Uterus (tissue), 4 donors: ENCODE data around the gene RAB3B. TPM values are rescaled to one million over a fixed set of nuclear protein-coding genes. Genes with fewer than 3 reads are reported as not detected.

Experiments
- DNase-seq, 2 donors: peaks; one replicate each; pipeline ENCODE4 v3.0.0-alpha.2; 2019 to 2020
- H3K27ac ChIP-seq, 2 donors: fragments of 200-600 bp; sonication (generic); 1 replicate in 1 of 2; 2 replicates in 1 of 2; pipeline ENCODE4 v1.5.1; 2016 to 2018
- H3K27me3 ChIP-seq, 2 donors: fragments of 200-600 bp; sonication (generic); one replicate each; pipeline ENCODE4 v1.5.1; 2018 to 2019; ENCODE audit warnings: control low read depth in 1 of 2
- H3K36me3 ChIP-seq, 2 donors: fragments of 200-600 bp; sonication (generic); one replicate each; pipeline ENCODE4 v1.5.1; 2019; ENCODE audit warnings: control low read depth in 1 of 2
- H3K4me1 ChIP-seq, 2 donors: fragments of 200-600 bp; sonication (generic); one replicate each; pipeline ENCODE4 v1.5.1; 2018 to 2019; ENCODE audit warnings: control low read depth in 1 of 2
- H3K4me3 ChIP-seq, 2 donors: fragments of 200-600 bp; sonication (generic); 1 replicate in 1 of 2; 2 replicates in 1 of 2; pipeline ENCODE4 v1.5.1; 2018 to 2019; ENCODE audit warnings: mild to moderate bottlenecking in 1 of 2
- H3K9me3 ChIP-seq, 2 donors: fragments of 200-600 bp; sonication (generic); one replicate each; pipeline ENCODE4 v1.5.1; 2019; ENCODE audit warnings: control low read depth in 1 of 2
- CTCF ChIP-seq, 4 experiments: fragments of 200-600 bp in 2 of 4; fragments of 450-650 bp in 2 of 4; sonication (generic) in 2 of 4; IDR thresholded peaks; one replicate each; pipeline ENCODE4 v1.5.1; 2016 to 2019; ENCODE audit warnings: antibody characterized with exemption in 4 of 4, mild to moderate bottlenecking in 2 of 4, moderate library complexity in 1 of 4
- POLR2A ChIP-seq, 2 donors: fragments of 450-650 bp; IDR thresholded peaks; one replicate each; pipeline ENCODE4 v1.6.1; 2016; ENCODE audit warnings: antibody characterized with exemption in 2 of 2, mild to moderate bottlenecking in 1 of 2, moderate library complexity in 1 of 2
- intact Hi-C: fragments of 100-400 bp; cut with DNase I; formaldehyde crosslinking; loops from one replicate; pipeline ENCODE4 v1.15.1; 2023; ENCODE audit warnings: low total_unique reads
- total RNA-seq, 4 donors: library from RNA; depleted of rRNA in 3 of 4; stranded (reverse); fragments of >200 nt in 3 of 4; gene quantifications; one replicate each; pipeline versions ENCODE4 v1.1.0 to v1.2.4, GENCODE V29; 2014 to 2023
- donor health status: DM: yes; HTN: yes; CAD: no.

Gene RAB3B
- total RNA-seq, 4 donors from 2014 or later = 0.06 to 0.69 TPM; not detected in 2

GRCh38 chr1:51871351-51871975 is 119.0 kb downstream of the RAB3B start:
- Histone ChIP-seq H3K9me3 (no peaks in the 10 kb centered on the region), H3K4me3 (no peak overlapping the region), H3K27me3 (no peaks in the 10 kb centered on the region), H3K27ac (no peak overlapping the region), H3K36me3 (no peaks in the 10 kb centered on the region), H3K4me1 (peaks cover 0 to 3% of the 10 kb centered on the region in 2 donors)
- TF ChIP-seq POLR2A (IDR thresholded peaks at IDR 0.05) (no peak), CTCF (IDR thresholded peaks at IDR 0.05) (no peak)
- intact Hi-C loops = no loop called here
- no peak for DNase-seq

- TF ChIP-seq POLR2A (IDR thresholded peaks at IDR 0.05) (no peak), CTCF (IDR thresholded peaks at IDR 0.05) (no peak)
Measured at GRCh38 chr1:51870603-51871350, 119.7 kb downstream of the RAB3B start.

GRCh38 chr1:51867479-51868232 is 122.8 kb downstream of the RAB3B start:
- no peak for TF ChIP-seq POLR2A (IDR thresholded peaks at IDR 0.05)
- TF ChIP-seq CTCF (IDR thresholded peaks at IDR 0.05) = no peak
- H3K4me1 ChIP-seq = no peaks in the 10 kb centered on the region
- H3K4me3 ChIP-seq = no peak overlapping the region
- no peaks in the 10 kb centered on the region for H3K36me3 ChIP-seq
- H3K27ac ChIP-seq = no peak overlapping the region
- H3K27me3 ChIP-seq = no peaks in the 10 kb centered on the region
- no peak for DNase-seq
- no peaks in the 10 kb centered on the region for H3K9me3 ChIP-seq
- intact Hi-C loops = no loop called here

More at GRCh38 chr1:51870603-51871350, 119.7 kb downstream of the RAB3B start:
- H3K9me3 ChIP-seq = no peaks in the 10 kb centered on the region
- H3K27ac ChIP-seq = no peak overlapping the region
- no peak for DNase-seq
- no peaks in the 10 kb centered on the region for H3K36me3 ChIP-seq
- no peaks in the 10 kb centered on the region for H3K27me3 ChIP-seq
- intact Hi-C loops = no loop called here
- peaks cover 0 to 3% of the 10 kb centered on the region in 2 donors for H3K4me1 ChIP-seq
- no peak overlapping the region for H3K4me3 ChIP-seq

GRCh38 chr1:51863384-51863783 is 127.1 kb downstream of the RAB3B start:
- no peaks in the 10 kb centered on the region for H3K27me3 ChIP-seq
- no peaks in the 10 kb centered on the region for H3K36me3 ChIP-seq
- no peaks in the 10 kb centered on the region for H3K4me1 ChIP-seq
- DNase-seq = no peak
- no peak overlapping the region for H3K27ac ChIP-seq
- TF ChIP-seq CTCF (IDR thresholded peaks at IDR 0.05) = no peak
- intact Hi-C loops = no loop called here
- H3K9me3 ChIP-seq = no peaks in the 10 kb centered on the region
- no peak overlapping the region for H3K4me3 ChIP-seq

GRCh38 chr1:51861669-51862068 is 128.8 kb downstream of the RAB3B start:
- TF ChIP-seq POLR2A (IDR thresholded peaks at IDR 0.05) (no peak), CTCF (IDR thresholded peaks at IDR 0.05) (no peak)
- Histone ChIP-seq H3K27ac (no peak overlapping the region), H3K4me1 (no peaks in the 10 kb centered on the region), H3K36me3 (no peaks in the 10 kb centered on the region), H3K27me3 (no peaks in the 10 kb centered on the region), H3K9me3 (no peaks in the 10 kb centered on the region), H3K4me3 (no peak overlapping the region)
- intact Hi-C loops = no loop called here
- DNase-seq = no peak
